ENCODE data around the gene ZNF775. TPM values are rescaled to one million over a fixed set of nuclear protein-coding genes. Genes with fewer than 3 reads are reported as not detected.

ZNF775 gene
- total RNA-seq, 1 donor from 2014 or later, result 3.0 TPM

DNA sequence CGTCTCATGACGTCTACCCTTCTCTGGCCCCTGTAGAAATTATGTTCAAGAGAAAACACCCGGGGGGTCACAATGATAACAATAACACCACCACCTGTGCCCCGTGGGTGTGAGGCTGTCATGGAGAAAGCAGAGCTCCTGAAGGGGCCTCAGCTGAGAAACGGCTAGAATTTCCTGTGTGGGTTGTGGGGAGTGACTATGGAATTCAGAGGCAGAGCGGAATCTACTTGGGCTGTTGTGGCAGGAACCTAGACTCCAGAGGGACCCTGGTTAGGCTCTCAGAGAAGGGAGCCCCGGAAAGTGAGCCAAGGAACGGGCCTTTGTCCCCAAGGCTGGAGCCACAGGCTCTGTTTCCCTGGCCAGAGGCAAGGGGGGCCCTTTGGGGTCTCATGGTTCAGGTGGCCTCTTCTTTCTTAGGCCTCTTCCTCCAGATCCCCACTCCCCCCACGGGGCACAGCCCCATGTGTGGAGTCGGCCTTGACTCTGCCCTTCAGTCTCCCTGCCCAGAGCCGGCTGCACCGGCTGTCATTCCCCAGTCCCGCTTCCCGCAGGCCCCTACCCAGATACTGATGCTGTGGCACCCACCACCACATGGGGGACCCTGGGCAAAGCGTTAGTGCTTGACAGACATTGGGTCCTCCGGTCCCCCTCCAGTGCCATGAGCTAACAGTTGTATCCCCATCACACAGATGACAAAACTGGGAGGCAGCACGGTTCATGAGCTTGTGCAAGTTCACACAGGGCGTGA is 64.8 kb downstream of the ZNF775 start:
- H2AFZ ChIP-seq (replicated peaks), result no peak overlapping the region
- no peak for TF ChIP-seq EZH2 (IDR thresholded peaks at IDR 0.05)
- TF ChIP-seq, protein P1, sequence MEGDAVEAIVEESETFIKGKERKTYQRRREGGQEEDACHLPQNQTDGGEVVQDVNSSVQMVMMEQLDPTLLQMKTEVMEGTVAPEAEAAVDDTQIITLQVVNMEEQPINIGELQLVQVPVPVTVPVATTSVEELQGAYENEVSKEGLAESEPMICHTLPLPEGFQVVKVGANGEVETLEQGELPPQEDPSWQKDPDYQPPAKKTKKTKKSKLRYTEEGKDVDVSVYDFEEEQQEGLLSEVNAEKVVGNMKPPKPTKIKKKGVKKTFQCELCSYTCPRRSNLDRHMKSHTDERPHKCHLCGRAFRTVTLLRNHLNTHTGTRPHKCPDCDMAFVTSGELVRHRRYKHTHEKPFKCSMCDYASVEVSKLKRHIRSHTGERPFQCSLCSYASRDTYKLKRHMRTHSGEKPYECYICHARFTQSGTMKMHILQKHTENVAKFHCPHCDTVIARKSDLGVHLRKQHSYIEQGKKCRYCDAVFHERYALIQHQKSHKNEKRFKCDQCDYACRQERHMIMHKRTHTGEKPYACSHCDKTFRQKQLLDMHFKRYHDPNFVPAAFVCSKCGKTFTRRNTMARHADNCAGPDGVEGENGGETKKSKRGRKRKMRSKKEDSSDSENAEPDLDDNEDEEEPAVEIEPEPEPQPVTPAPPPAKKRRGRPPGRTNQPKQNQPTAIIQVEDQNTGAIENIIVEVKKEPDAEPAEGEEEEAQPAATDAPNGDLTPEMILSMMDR (IDR thresholded peaks at IDR 0.05), result no peak
- no peak for TF ChIP-seq EZH2phosphoT487 (IDR thresholded peaks at IDR 0.05)
- peaks cover 30% of the 10 kb centered on the region for H3K27me3 ChIP-seq
- peaks cover 17% of the 10 kb centered on the region for H3K9me3 Mint-ChIP-seq
- peaks cover 3% of the 10 kb centered on the region for H3K9me3 ChIP-seq (ENCODE audit: low read depth)
- H3K79me2 ChIP-seq (ENCODE audit: low read depth), result no peaks in the 10 kb centered on the region
- H3K36me3 ChIP-seq, result no peaks in the 10 kb centered on the region
- H3K27me3 Mint-ChIP-seq (ENCODE audit: insufficient read depth, low read depth), result peaks cover 7% of the 10 kb centered on the region
- no peak overlapping the region for H3K9ac ChIP-seq
- peaks cover 4% of the 10 kb centered on the region for H3K36me3 Mint-ChIP-seq
- H3K4me1 Mint-ChIP-seq, result peaks cover 2% of the 10 kb centered on the region
- H4K20me1 ChIP-seq (ENCODE audit: low read depth), result no peaks in the 10 kb centered on the region
- no peaks in the 10 kb centered on the region for H3K4me1 ChIP-seq
- no peak overlapping the region for H3K4me3 ChIP-seq
- H3K4me2 ChIP-seq, result no peak overlapping the region
- no peak overlapping the region for H3K4me3 Mint-ChIP-seq
- no peak overlapping the region for H3K27ac Mint-ChIP-seq
- no peak for DNase-seq (ENCODE audit: low spot score)
- H3K27ac ChIP-seq, result no peak overlapping the region
- H3F3A ChIP-seq (ENCODE audit: low read depth), result no peaks in the 10 kb centered on the region

DNA sequence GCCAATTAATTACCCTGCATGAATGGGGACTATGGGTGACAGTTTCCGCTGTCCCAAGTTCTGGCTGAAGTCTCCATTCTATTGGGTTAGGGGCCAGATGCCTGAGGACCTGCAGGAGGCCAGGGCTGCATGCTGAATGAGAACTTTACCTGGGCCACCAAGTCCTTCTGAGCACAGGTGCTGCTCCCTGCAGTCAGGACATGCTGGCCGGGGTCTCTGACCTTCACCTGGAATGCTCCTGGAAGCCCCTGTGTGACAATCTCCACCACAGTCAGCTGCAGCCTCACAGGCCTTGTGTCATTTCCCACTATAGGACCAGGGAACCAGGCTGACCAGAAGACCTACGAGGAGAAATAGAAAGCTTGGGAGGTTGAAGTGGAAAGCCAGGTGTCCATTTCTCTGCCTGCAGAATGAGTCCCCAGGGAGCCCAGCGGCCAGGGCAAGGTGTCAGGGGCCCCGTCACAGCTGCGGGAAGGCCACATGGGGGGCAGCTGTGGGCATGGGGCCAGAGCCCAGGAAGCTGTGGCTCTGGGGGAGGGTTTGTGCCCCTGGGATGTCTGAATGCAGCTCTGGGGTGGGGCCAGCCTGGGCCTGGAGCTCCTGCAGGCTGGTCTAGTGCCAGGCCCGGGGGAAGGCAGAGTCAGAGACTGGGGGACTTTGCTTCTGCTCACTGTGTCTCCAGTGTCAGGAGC is 65.7 kb downstream of the ZNF775 start:
- Histone ChIP-seq H3K4me2 (no peak overlapping the region), H3K4me3 (no peak overlapping the region), H3K9ac (no peak overlapping the region), H3K27ac (no peak overlapping the region), H4K20me1 (ENCODE audit: low read depth) (no peaks in the 10 kb centered on the region), H3K36me3 (no peaks in the 10 kb centered on the region), H3K4me1 (no peaks in the 10 kb centered on the region), H2AFZ (replicated peaks) (no peak overlapping the region), H3F3A (ENCODE audit: low read depth) (no peaks in the 10 kb centered on the region), H3K27me3 (peaks cover 33% of the 10 kb centered on the region), H3K79me2 (ENCODE audit: low read depth) (no peaks in the 10 kb centered on the region), H3K9me3 (ENCODE audit: low read depth) (peaks cover 3% of the 10 kb centered on the region)
- H3K27ac Mint-ChIP-seq, result no peak overlapping the region
- TF ChIP-seq EZH2phosphoT487 (IDR thresholded peaks at IDR 0.05) (no peak), EZH2 (IDR thresholded peaks at IDR 0.05) (no peak)
- TF ChIP-seq, protein P1 (IDR thresholded peaks at IDR 0.05), result no peak
- H3K4me1 Mint-ChIP-seq, result peaks cover 2% of the 10 kb centered on the region
- H3K4me3 Mint-ChIP-seq, result no peak overlapping the region
- H3K36me3 Mint-ChIP-seq, result peaks cover 4% of the 10 kb centered on the region
- DNase-seq (ENCODE audit: low spot score), result no peak
- H3K27me3 Mint-ChIP-seq (ENCODE audit: insufficient read depth, low read depth), result peaks cover 7% of the 10 kb centered on the region
- peaks cover 17% of the 10 kb centered on the region for H3K9me3 Mint-ChIP-seq

DNA sequence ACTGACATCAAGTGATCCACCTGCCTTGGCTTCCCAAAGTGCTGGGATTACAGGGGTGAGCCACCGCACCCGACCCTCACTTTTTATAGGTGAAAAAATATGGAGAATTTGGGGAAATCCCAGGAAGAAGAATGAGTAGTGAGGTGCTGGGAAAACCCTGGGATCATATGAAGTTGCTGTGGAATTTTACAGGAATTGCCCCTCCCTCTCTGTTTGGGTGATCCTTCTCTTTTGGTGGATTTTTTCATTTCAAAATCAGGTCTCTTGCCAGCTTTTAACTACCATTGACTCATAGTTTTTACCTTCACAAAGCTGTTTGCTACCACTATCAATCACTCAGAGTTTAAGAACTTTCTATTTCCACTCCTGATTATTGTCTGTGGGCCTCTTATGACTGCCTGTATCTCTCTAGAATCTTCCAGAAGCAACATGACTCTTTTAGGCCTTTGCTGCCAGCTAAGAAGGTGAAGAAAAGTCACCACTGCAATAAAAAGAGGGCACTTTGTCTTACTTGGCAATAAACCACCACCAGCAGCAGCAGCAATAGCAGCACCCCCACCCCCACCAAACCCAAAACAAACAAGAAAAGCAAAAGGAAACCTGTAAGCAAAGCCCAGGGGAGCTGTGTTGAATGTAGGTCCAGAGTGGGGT is 67.3 kb downstream of the ZNF775 start:
- Mint-ChIP-seq H3K27me3 (ENCODE audit: insufficient read depth, low read depth) (peaks cover 12% of the 10 kb centered on the region), H3K4me3 (no peak overlapping the region), H3K27ac (no peak overlapping the region), H3K36me3 (peaks cover 4% of the 10 kb centered on the region), H3K4me1 (peaks cover 10% of the 10 kb centered on the region), H3K9me3 (peaks cover 15% of the 10 kb centered on the region)
- Histone ChIP-seq H3F3A (ENCODE audit: low read depth) (no peaks in the 10 kb centered on the region), H3K4me1 (no peaks in the 10 kb centered on the region), H3K4me2 (no peak overlapping the region), H3K9me3 (ENCODE audit: low read depth) (no peaks in the 10 kb centered on the region), H3K36me3 (no peaks in the 10 kb centered on the region), H3K27me3 (peaks cover 35% of the 10 kb centered on the region), H3K79me2 (ENCODE audit: low read depth) (no peaks in the 10 kb centered on the region), H3K4me3 (no peak overlapping the region), H2AFZ (replicated peaks) (no peak overlapping the region), H3K27ac (no peak overlapping the region), H3K9ac (no peak overlapping the region), H4K20me1 (ENCODE audit: low read depth) (no peaks in the 10 kb centered on the region)
- no peak for DNase-seq (ENCODE audit: low spot score)
- TF ChIP-seq EZH2 (IDR thresholded peaks at IDR 0.05), result no peak
- TF ChIP-seq, protein P1 (IDR thresholded peaks at IDR 0.05), result no peak
- no peak for TF ChIP-seq EZH2phosphoT487 (IDR thresholded peaks at IDR 0.05)

Other genes starting within 250 kb of the ZNF775 start
- gene LRRC61, start 56.0 kb upstream of the ZNF775 start, total RNA-seq (ENCODE audit: low replicate concordance), result 2.0 and 14.3 TPM in 2 replicates
- not detected in 2 replicates for gene ACTR3C, start 55.8 kb upstream of the ZNF775 start, total RNA-seq (ENCODE audit: low replicate concordance)
- 0.19 and 0.43 TPM in 2 replicates for gene RARRES2, start 37.7 kb upstream of the ZNF775 start, total RNA-seq (ENCODE audit: low replicate concordance)
- 18.0 and 58.9 TPM in 2 replicates for gene REPIN1, start 10.5 kb upstream of the ZNF775 start, total RNA-seq (ENCODE audit: low replicate concordance)
- gene GIMAP8, start 71.3 kb downstream of the ZNF775 start, total RNA-seq (ENCODE audit: low replicate concordance), result not detected in 2 replicates
- gene GIMAP7, start 135.5 kb downstream of the ZNF775 start, total RNA-seq (ENCODE audit: low replicate concordance), result not detected in 2 replicates
- gene GIMAP4, start 188.1 kb downstream of the ZNF775 start, total RNA-seq (ENCODE audit: low replicate concordance), result not detected in 2 replicates